H9 (cell line): ENCODE data around the gene UBAC1. TPM values are rescaled to one million over a fixed set of nuclear protein-coding genes. Genes with fewer than 3 reads are reported as not detected.

Experiments used
- DNase-seq: peaks from one replicate; pipeline ENCODE4 v3.0.0-alpha.2; 2017
- H2AFZ ChIP-seq: one replicate; pipeline ENCODE4 v1.6.1; 2013; ENCODE audit warnings: mild to moderate bottlenecking, low read length, control low read depth, moderate library complexity
- H2AK5ac ChIP-seq: 2 replicates; pipeline ENCODE4 v1.6.1; 2013; ENCODE audit warnings: low read length, control low read depth, mixed read lengths; ENCODE audit not compliant: insufficient read length
- H2BK120ac ChIP-seq: one replicate; pipeline ENCODE4 v1.6.1; 2013; ENCODE audit warnings: low read depth, mild to moderate bottlenecking, low read length, control low read depth, inconsistent platforms; ENCODE audit not compliant: poor library complexity, severe bottlenecking
- H2BK12ac ChIP-seq: 2 replicates; pipeline ENCODE4 v1.6.1; 2013; ENCODE audit warnings: low read length, control low read depth, mixed read lengths, low read depth; ENCODE audit not compliant: insufficient read length
- H2BK15ac ChIP-seq: 2 replicates; pipeline ENCODE4 v1.6.1; 2013; ENCODE audit warnings: low read depth, low read length, control low read depth
- H2BK20ac ChIP-seq: one replicate; pipeline ENCODE4 v1.6.1; 2013; ENCODE audit warnings: low read depth, mild to moderate bottlenecking, low read length, control low read depth, inconsistent platforms; ENCODE audit not compliant: poor library complexity, severe bottlenecking
- H2BK5ac ChIP-seq: 2 replicates; pipeline ENCODE4 v1.6.1; 2013; ENCODE audit warnings: low read length, control low read depth, mixed read lengths; ENCODE audit not compliant: insufficient read length
- H3K14ac ChIP-seq: 2 replicates; pipeline ENCODE4 v1.6.1; 2013; ENCODE audit warnings: low read length, control low read depth; ENCODE audit not compliant: insufficient read depth
- H3K18ac ChIP-seq: 2 replicates; pipeline ENCODE4 v1.6.1; 2013; ENCODE audit warnings: low read depth, mild to moderate bottlenecking, mixed read lengths, low read length, control low read depth; ENCODE audit not compliant: insufficient read length
- H3K23ac ChIP-seq: 2 replicates; pipeline ENCODE4 v1.6.1; 2013; ENCODE audit warnings: low read length, control low read depth, mixed read lengths, low read depth; ENCODE audit not compliant: insufficient read length
- H3K23me2 ChIP-seq: 2 replicates; pipeline ENCODE4 v1.6.1; 2013; ENCODE audit warnings: low read depth, mild to moderate bottlenecking, mixed read lengths, low read length, control low read depth; ENCODE audit not compliant: insufficient read length, poor library complexity, severe bottlenecking
- H3K27ac ChIP-seq: 2 replicates; pipeline ENCODE4 v1.5.1; 2013; ENCODE audit warnings: low read length, control low read depth, mixed read lengths, low read depth; ENCODE audit not compliant: insufficient read length
- H3K27me3 ChIP-seq: 2 replicates; pipeline ENCODE4 v1.6.1; 2013; ENCODE audit warnings: low read length, control low read depth, inconsistent platforms; ENCODE audit not compliant: insufficient read depth
- H3K4ac ChIP-seq: 2 replicates; pipeline ENCODE4 v1.6.1; 2013; ENCODE audit warnings: low read depth, mild to moderate bottlenecking, control low read depth, inconsistent platforms, low read length, moderate library complexity
- H3K4me1 ChIP-seq: 2 replicates; pipeline ENCODE4 v1.6.1; 2013; ENCODE audit warnings: low read length, control low read depth, inconsistent platforms; ENCODE audit not compliant: insufficient read depth
- H3K4me2 ChIP-seq: 2 replicates; pipeline ENCODE4 v1.6.1; 2013; ENCODE audit warnings: low read length, control low read depth, mixed read lengths; ENCODE audit not compliant: insufficient read length, insufficient read depth
- H3K56ac ChIP-seq: 2 replicates; pipeline ENCODE4 v1.6.1; 2013; ENCODE audit warnings: low read depth, mild to moderate bottlenecking, mixed read lengths, low read length, control low read depth; ENCODE audit not compliant: insufficient read length
- H3K79me1 ChIP-seq: 2 replicates; pipeline ENCODE4 v1.6.1; 2013; ENCODE audit warnings: low read depth, mild to moderate bottlenecking, moderate library complexity, low read length, control low read depth, inconsistent platforms; ENCODE audit not compliant: insufficient read depth, poor library complexity, severe bottlenecking
- H3K79me2 ChIP-seq: 2 replicates; pipeline ENCODE4 v1.6.1; 2013; ENCODE audit warnings: low read length, control low read depth, inconsistent platforms; ENCODE audit not compliant: insufficient read depth
- H3K9ac ChIP-seq: 2 replicates; pipeline ENCODE4 v1.6.1; 2013; ENCODE audit warnings: low read length, control low read depth, mixed read lengths; ENCODE audit not compliant: insufficient read length; ENCODE audit errors: extremely low read depth
- H3K9me3 ChIP-seq: one replicate; pipeline ENCODE4 v1.6.1; 2013; ENCODE audit warnings: low read depth, low read length, inconsistent platforms; ENCODE audit not compliant: control insufficient read depth
- H3T11ph ChIP-seq: one replicate; pipeline ENCODE4 v1.6.1; 2013; ENCODE audit warnings: mild to moderate bottlenecking, low read length, control low read depth, inconsistent platforms
- H4K20me1 ChIP-seq: one replicate; pipeline ENCODE4 v1.6.1; 2013; ENCODE audit not compliant: control insufficient read depth, insufficient read length, insufficient read depth
- H4K5ac ChIP-seq: 2 replicates; pipeline ENCODE4 v1.6.1; 2013; ENCODE audit warnings: low read depth, mild to moderate bottlenecking, mixed read lengths, low read length, control low read depth; ENCODE audit not compliant: insufficient read length
- H4K8ac ChIP-seq: replicated peaks from 2 replicates; pipeline ENCODE4 v1.6.1; 2013; ENCODE audit warnings: low read length, control low read depth, mixed read lengths, low read depth; ENCODE audit not compliant: insufficient read length
- H4K91ac ChIP-seq: 2 replicates; pipeline ENCODE4 v1.6.1; 2013; ENCODE audit warnings: low read depth, mild to moderate bottlenecking, moderate library complexity, mixed read lengths, low read length, control low read depth; ENCODE audit not compliant: insufficient read length
- H3K27ac Mint-ChIP-seq, 3 experiments: 2 replicates in 2 of 3; 3 replicates in 1 of 3; pipeline ENCODE4 v1.8.0; 2020 to 2021; ENCODE audit warnings: mixed read lengths in 3 of 3, mild to moderate bottlenecking in 1 of 3, moderate library complexity in 1 of 3
- H3K27me3 Mint-ChIP-seq: 2 replicates; pipeline ENCODE4 v1.8.0; 2021; ENCODE audit warnings: low read depth, mild to moderate bottlenecking, moderate library complexity, mixed read lengths
- H3K36me3 Mint-ChIP-seq, 3 experiments: 2 replicates in 2 of 3; 3 replicates in 1 of 3; pipeline ENCODE4 v1.8.0; 2020 to 2021; ENCODE audit warnings: low read depth in 3 of 3, mixed read lengths in 3 of 3; ENCODE audit not compliant: insufficient read depth in 1 of 3
- H3K4me1 Mint-ChIP-seq, 2 experiments: 2 replicates each; pipeline ENCODE4 v1.8.0; 2020; ENCODE audit warnings: mixed read lengths in 2 of 2
- H3K4me3 Mint-ChIP-seq, 2 experiments: 2 replicates in 1 of 2; 3 replicates in 1 of 2; pipeline ENCODE4 v1.8.0; 2020 to 2021; ENCODE audit warnings: mild to moderate bottlenecking in 2 of 2, mixed read lengths in 2 of 2, moderate library complexity in 1 of 2
- H3K9me3 Mint-ChIP-seq, 2 experiments: 2 replicates in 1 of 2; 3 replicates in 1 of 2; pipeline ENCODE4 v1.8.0; 2020; ENCODE audit warnings: mild to moderate bottlenecking in 2 of 2, mixed read lengths in 2 of 2, moderate library complexity in 1 of 2
- CTCF ChIP-seq: fragments of 200-600 bp; sonication (generic); conservative IDR thresholded peaks from 3 replicates; pipeline ENCODE4 v1.8.0; 2021; ENCODE audit warnings: antibody characterized with exemption, mild to moderate bottlenecking
- WGBS: extraction: QIAGEN DNeasy Blood & Tissue Kit; methylation state at CpG from one replicate; pipeline ENCODE4 v1.1.7; 2013; ENCODE audit warnings: missing lambda C conversion rate, low lambda C conversion rate, mixed read lengths; ENCODE audit not compliant: insufficient read length; ENCODE audit errors: extremely low coverage; 5-methylcytosine and 5-hydroxymethylcytosine counted together
- total RNA-seq: library from RNA; stranded (reverse); gene quantifications from 2 replicates; pipeline ENCODE4 v1.2.1, GENCODE V29; 2021

UBAC1 gene
- total RNA-seq, 1 experiment from 2014 or later: 47.5 TPM

GRCh38 chr9:135975834-135976233 lies 14.7 kb upstream of the UBAC1 start:
- H3K4me2 ChIP-seq: no peak overlapping the region
- no peak overlapping the region for H3K27ac Mint-ChIP-seq
- no peak overlapping the region for H4K91ac ChIP-seq
- no CpG with 5 or more reads among the region's 10 CpGs for WGBS
- H3K4me1 Mint-ChIP-seq: peaks cover 3 to 15% of the 10 kb centered on the region in 2 experiments; a peak in 3 of 4 replicates
- no peak overlapping the region for H3K14ac ChIP-seq
- H3K23me2 ChIP-seq: no peaks in the 10 kb centered on the region
- no peaks in the 10 kb centered on the region for H4K20me1 ChIP-seq
- H4K5ac ChIP-seq: no peak overlapping the region
- peaks cover 2% of the 10 kb centered on the region; the same call in 1 of the 2 replicates for H3K27me3 Mint-ChIP-seq
- DNase-seq: no peak
- no peaks in the 10 kb centered on the region for H3K36me3 Mint-ChIP-seq
- no peak overlapping the region for H3K9ac ChIP-seq
- no peak overlapping the region for H2AFZ ChIP-seq
- no peak overlapping the region for H2BK15ac ChIP-seq
- H2BK5ac ChIP-seq: no peak overlapping the region
- no peak overlapping the region for H3K27ac ChIP-seq
- H3K79me2 ChIP-seq: no peaks in the 10 kb centered on the region
- H4K8ac ChIP-seq: no peak overlapping the region
- H3K4me1 ChIP-seq: no peaks in the 10 kb centered on the region
- H3K18ac ChIP-seq: no peak overlapping the region
- H3T11ph ChIP-seq: no peak overlapping the region
- peak; percentile 49 for TF ChIP-seq CTCF
- H3K27me3 ChIP-seq: no peaks in the 10 kb centered on the region
- no peak overlapping the region for H2AK5ac ChIP-seq
- H3K56ac ChIP-seq: no peak overlapping the region
- H3K23ac ChIP-seq: no peak overlapping the region
- no peaks in the 10 kb centered on the region for H3K9me3 ChIP-seq
- no peaks in the 10 kb centered on the region for H3K79me1 ChIP-seq
- no peak overlapping the region for H2BK20ac ChIP-seq
- no peaks in the 10 kb centered on the region; a peak in 1 of 5 replicates for H3K9me3 Mint-ChIP-seq
- H3K4me3 Mint-ChIP-seq: no peak overlapping the region; a peak in 1 of 5 replicates
- H2BK120ac ChIP-seq: no peak overlapping the region
- H2BK12ac ChIP-seq: no peak overlapping the region
- no peak overlapping the region for H3K4ac ChIP-seq
